HEK293T (cell line): ENCODE results near the gene GPBAR1.

ENCODE experiments used
- CTCF ChIA-PET: fragments of 350-600 bp; formaldehyde crosslinking; extraction: SDS; loops from one replicate; lab custom pipeline; 2021; ENCODE audit warnings: antibody characterized with exemption, inconsistent platforms; lab: Yijun Ruan, JAX
- POLR2A ChIA-PET: fragments of 350-600 bp; formaldehyde crosslinking; extraction: SDS; loops from one replicate; lab custom pipeline; 2020; ENCODE audit warnings: antibody characterized with exemption, inconsistent platforms; lab: Yijun Ruan, JAX
- DNase-seq: peaks from one replicate; pipeline ENCODE4 v3.0.0; 2012; ENCODE audit warnings: mixed read lengths; ENCODE audit errors: extremely low spot score
- ARNT ChIP-seq: fragments of 450-650 bp; IDR thresholded peaks from 2 replicates; pipeline ENCODE4 v1.6.1; 2017; ENCODE audit warnings: mild to moderate bottlenecking
- BHLHE40 ChIP-seq: fragments of 450-650 bp; IDR thresholded peaks from 2 replicates; pipeline ENCODE4 v1.6.1; 2016; ENCODE audit warnings: mild to moderate bottlenecking, moderate library complexity, borderline replicate concordance
- CTBP1 ChIP-seq: fragments of 450-650 bp; IDR thresholded peaks from 2 replicates; pipeline ENCODE4 v1.6.1; 2016; ENCODE audit warnings: borderline replicate concordance
- ELF4 ChIP-seq: fragments of 450-650 bp; IDR thresholded peaks from 2 replicates; pipeline ENCODE4 v1.6.1; 2017; ENCODE audit warnings: antibody characterized with exemption
- FOXA1 ChIP-seq: fragments of 450-650 bp; IDR thresholded peaks from 2 replicates; pipeline ENCODE4 v1.6.1; 2016; ENCODE audit warnings: mild to moderate bottlenecking
- FOXK2 ChIP-seq: fragments of 450-650 bp; IDR thresholded peaks from 2 replicates; pipeline ENCODE4 v1.6.1; 2016; ENCODE audit warnings: mild to moderate bottlenecking
- FOXM1 ChIP-seq: fragments of 450-650 bp; IDR thresholded peaks from 2 replicates; pipeline ENCODE4 v1.6.1; 2017; ENCODE audit warnings: mild to moderate bottlenecking, borderline replicate concordance
- HDGF ChIP-seq: fragments of 450-650 bp; IDR thresholded peaks from 2 replicates; pipeline ENCODE4 v1.6.1; 2017; ENCODE audit warnings: antibody characterized with exemption, borderline replicate concordance
- L3MBTL2 ChIP-seq: fragments of 450-650 bp; conservative IDR thresholded peaks from 2 replicates; pipeline ENCODE4 v1.6.1; 2016; ENCODE audit warnings: mild to moderate bottlenecking
- LEF1 ChIP-seq: fragments of 450-650 bp; IDR thresholded peaks from 2 replicates; pipeline ENCODE4 v1.6.1; 2017; ENCODE audit warnings: mild to moderate bottlenecking, borderline replicate concordance
- NFRKB ChIP-seq: fragments of 450-650 bp; IDR thresholded peaks from 2 replicates; pipeline ENCODE4 v1.6.1; 2016; ENCODE audit warnings: mild to moderate bottlenecking, moderate library complexity
- PKNOX1 ChIP-seq: fragments of 450-650 bp; IDR thresholded peaks from 2 replicates; pipeline ENCODE4 v1.6.1; 2016
- SP1 ChIP-seq: fragments of 450-650 bp; IDR thresholded peaks from 2 replicates; pipeline ENCODE4 v1.6.1; 2017
- SUZ12 ChIP-seq: fragments of 450-650 bp; IDR thresholded peaks from 2 replicates; pipeline ENCODE4 v1.6.1; 2016; ENCODE audit warnings: mild to moderate bottlenecking
- TARDBP ChIP-seq: fragments of 450-650 bp; IDR thresholded peaks from 2 replicates; pipeline ENCODE4 v1.6.1; 2016
- ZNF384 ChIP-seq: fragments of 450-650 bp; IDR thresholded peaks from 2 replicates; pipeline ENCODE4 v1.6.1; 2016

The GPBAR1 gene

DNA sequence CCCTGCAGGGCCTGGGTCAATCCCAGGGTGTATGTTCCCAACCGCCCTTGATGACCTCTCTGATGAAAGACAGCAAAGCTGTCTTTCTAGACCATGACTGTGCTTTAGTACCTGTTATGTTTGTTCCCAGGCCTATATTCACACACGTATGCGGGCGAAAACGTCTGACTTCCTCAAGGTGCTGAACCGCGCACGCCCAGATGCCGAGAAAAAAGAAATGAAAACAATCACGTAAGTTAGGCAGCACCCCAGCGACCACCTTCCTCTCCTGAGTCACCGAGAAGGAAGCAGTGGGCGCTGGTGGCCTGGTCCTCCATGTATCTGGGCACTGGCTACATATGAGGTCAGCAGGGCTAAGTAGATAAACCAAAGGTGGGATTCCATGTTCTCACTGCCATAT lies 11.1 kb upstream of the GPBAR1 start:
- no peak for TF ChIP-seq ZNF384
- no peak for TF ChIP-seq FOXK2
- TF ChIP-seq NFRKB = no peak
- no peak for TF ChIP-seq BHLHE40
- TF ChIP-seq ARNT = no peak
- no peak for TF ChIP-seq CTBP1
- TF ChIP-seq L3MBTL2 = no peak
- TF ChIP-seq TARDBP = no peak
- no peak for TF ChIP-seq FOXM1
- no peak for DNase-seq
- POLR2A ChIA-PET = no interaction called here
- CTCF ChIA-PET = no interaction called here

- ChIA-PET CTCF (interaction anchor here (0.9 kb wide), 1 partner anchor 23 kb away, joined by 4 read pairs; no protein-coding TSS in a partner anchor), POLR2A (interaction anchor here (0.8 to 1.2 kb wide), 2 partner anchors 13 to 14 kb away, joined by 3 to 4 read pairs; no protein-coding TSS in a partner anchor)
- DNase-seq = no peak
- no peak for TF ChIP-seq ARNT
- no peak for TF ChIP-seq HDGF
- TF ChIP-seq SUZ12 = no peak
- no peak for TF ChIP-seq FOXK2
- no peak for TF ChIP-seq ELF4
Measured at GRCh38 chr2:218252509-218253231, 8.1 kb upstream of the GPBAR1 start.

- CTCF ChIA-PET = interaction anchor here (0.9 kb wide), 1 partner anchor 23 kb away, joined by 4 read pairs; no protein-coding TSS in a partner anchor
- POLR2A ChIA-PET = interaction anchor here (0.7 kb wide), 1 partner anchor 17 kb away, joined by 3 read pairs; the partner anchor contains the start of genes AAMP and PNKD
Measured at GRCh38 chr2:218253232-218253625, 7.6 kb upstream of the GPBAR1 start.

GRCh38 chr2:218255446-218255845 lies 5.4 kb upstream of the GPBAR1 start:
- CTCF ChIA-PET = interaction anchor here (0.7 kb wide), 1 partner anchor 15 kb away, joined by 4 read pairs; the partner anchor contains the start of genes AAMP and PNKD
- DNase-seq = no peak
- TF ChIP-seq SUZ12 = no peak
- no peak for TF ChIP-seq LEF1
- no peak for TF ChIP-seq ARNT
- TF ChIP-seq BHLHE40 = no peak
- POLR2A ChIA-PET = interaction anchor here (2.2 kb wide), 1 partner anchor 15 kb away, joined by 11 read pairs; the partner anchor contains the start of genes AAMP and PNKD

More at GRCh38 chr2:218253232-218253625, 7.6 kb upstream of the GPBAR1 start:
- no peak for DNase-seq
- TF ChIP-seq FOXA1 (no peak), HDGF (no peak), ARNT (no peak), SUZ12 (no peak), FOXK2 (no peak), L3MBTL2 (no peak), BHLHE40 (no peak), SP1 (no peak), CTBP1 (no peak), TARDBP (no peak), LEF1 (no peak), ELF4 (no peak), NFRKB (no peak), PKNOX1 (no peak), ZNF384 (no peak), FOXM1 (no peak)

DNA sequence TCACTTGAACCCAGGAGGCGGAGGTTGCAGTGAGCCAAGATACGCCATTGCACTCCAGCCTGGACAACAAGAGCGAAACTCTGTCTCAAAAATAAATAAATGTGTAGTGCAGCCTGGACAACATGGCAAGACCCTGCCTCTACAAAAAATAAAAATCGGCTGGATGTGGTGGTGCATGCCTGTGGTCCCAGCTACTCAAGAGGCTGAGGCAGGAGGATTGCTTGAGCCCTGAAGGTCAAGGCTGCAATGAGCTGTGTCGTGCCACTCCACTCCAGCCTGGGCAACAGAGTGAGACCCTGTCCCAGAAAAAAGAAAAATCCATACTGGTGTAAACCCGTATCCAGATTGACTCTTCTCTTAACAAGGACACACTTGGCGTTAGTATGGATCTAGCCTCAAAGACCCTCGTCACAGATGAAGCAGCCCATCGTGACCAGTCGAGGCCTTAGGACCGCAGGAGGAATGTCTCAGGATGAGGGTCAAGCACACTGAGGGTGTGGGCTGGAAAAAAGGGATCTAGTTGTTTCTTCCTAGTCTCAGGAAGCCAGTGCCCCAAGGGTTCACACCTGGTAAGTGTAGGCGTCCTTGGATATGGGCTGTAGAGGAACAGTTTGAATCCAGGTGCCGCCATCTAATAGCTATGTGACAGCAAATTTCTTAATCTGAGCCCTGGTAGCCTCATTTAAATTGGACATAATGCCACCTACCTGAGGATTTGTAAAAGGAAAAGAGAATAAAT lies 4.0 kb upstream of the GPBAR1 start:
- ChIA-PET CTCF (interaction anchor here (0.6 to 1.4 kb wide), 6 partner anchors 10 to 305 kb away, joined by 3 to 5 read pairs (median 4); no protein-coding TSS in a partner anchor), POLR2A (no interaction called here)
- TF ChIP-seq HDGF (no peak), SUZ12 (no peak), ARNT (no peak), FOXA1 (no peak), BHLHE40 (no peak), FOXM1 (no peak), NFRKB (no peak), L3MBTL2 (no peak), LEF1 (no peak), ELF4 (no peak), SP1 (no peak)
- no peak for DNase-seq

GRCh38 chr2:218257390-218257981 lies 3.3 kb upstream of the GPBAR1 start:
- peak; percentile 72 for DNase-seq
- POLR2A ChIA-PET = no interaction called here
- CTCF ChIA-PET = interaction anchor here (0.6 to 1.4 kb wide), 7 partner anchors 11 to 304 kb away, joined by 3 to 5 read pairs (median 4); no protein-coding TSS in a partner anchor
- TF ChIP-seq L3MBTL2 (no peak), FOXA1 (no peak), HDGF (no peak), PKNOX1 (no peak)
